Measurements from ENCODE around the gene CABLES2.
"Not testable (repeated sequence)": the region's sequence is repeated elsewhere in the genome, so short reads cannot be mapped to it uniquely, and the experiment has no call there.

CABLES2 gene

DNA sequence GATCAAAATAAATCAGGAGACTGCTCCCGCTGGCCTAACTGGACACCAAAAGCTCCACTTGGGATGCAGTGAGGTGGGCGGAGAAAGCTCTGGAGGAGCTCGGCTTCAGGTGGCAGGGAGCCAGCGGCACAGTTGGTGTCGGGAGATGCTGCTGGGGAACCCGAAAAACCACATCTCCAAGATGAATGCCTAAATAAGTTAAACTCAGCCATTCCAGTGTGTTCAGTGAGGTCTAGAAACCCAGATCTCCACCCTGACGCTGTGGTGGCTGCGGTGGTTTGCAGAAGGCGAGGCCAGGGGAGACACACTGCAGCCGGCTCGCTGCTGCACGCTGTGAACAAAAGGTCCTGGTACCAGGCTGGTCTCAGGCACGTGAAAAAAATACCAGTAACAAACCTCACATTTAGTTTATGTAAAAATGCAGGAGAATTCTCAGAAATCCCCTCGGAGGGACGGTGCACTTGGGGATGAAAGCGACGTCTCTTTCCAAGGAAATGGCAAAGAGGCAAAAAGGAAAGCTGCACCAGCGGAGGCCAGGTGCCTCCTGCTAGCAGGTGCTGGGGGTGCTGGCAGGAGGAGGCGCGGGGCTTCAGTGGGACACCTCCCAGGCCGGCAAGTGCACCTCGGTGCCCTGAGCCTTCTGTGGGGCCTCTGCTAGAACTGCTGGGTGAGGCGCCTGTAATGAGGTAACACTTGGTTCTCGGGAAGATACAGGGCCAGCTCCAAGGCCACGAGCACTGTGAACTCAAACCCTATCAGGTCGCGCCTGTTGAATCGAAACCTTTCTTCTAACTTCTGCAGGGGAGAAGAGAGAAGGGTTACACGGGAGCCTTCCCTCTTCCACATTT is 16.5 kb downstream of the CABLES2 start:
- DNase-seq (ENCODE audit: low read depth in 3 of 3) = no peak

DNA sequence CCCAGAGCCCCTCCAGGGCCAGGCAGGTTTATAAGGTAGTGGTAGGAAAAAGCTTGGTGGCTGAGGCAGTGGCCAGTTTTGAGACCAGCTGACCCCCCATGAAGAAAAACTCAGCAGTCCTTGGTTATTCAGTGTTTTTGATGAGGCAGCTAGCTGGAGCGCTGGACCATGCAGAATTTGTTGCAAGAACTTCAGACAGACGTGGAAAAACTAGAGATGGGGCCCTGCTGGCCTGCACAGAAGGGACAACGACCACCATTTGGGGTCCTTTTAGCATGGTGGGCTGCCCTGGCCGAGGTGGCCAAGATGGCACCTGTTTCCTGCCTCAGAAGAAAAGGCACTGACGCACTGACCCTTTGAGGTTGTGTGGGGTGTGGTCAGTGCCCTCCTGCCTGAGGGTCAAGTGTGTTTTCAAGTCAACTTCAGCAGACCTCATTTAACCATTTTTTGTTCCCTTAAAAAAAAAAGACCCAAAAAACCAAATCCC is 17.4 kb downstream of the CABLES2 start:
- DNase-seq (ENCODE audit: low read depth in 3 of 3) = no peak

DNA sequence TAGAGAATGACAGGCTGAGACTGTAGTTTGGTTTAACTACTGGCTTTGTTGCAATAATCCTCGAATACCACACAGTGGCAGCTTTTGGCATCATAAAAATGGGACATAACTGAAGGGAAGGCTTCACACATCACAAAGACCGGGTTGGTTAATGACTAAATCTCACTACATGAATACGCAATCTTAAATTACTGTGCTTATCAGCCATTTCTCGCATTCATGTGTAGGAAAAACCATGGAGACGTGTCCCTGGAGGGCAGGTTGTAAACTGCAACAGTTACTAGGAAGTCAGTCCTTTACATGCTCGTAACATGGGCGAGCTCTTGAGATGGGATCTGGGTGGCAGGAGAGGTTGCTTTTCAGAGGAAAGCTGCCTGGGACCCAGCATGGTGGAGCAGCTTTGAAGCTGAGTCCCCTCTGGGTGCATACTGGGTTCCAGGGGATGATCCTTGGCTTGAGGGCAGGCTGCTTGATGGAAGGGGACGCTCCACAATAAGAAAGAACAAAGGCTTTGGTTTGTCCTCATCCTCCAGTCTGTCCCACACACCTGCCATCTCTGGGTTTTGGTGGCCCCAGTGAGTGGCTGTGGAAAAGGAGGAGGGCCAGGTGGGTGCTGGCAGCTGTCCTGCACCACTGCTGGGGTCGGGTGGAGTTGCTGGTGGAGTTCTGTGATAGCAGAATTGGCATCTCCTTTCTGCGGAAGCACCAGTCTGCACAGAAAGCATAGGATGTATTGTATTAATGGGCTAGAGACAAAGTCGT is 18.1 kb downstream of the CABLES2 start:
- DNase-seq (ENCODE audit: low read depth in 3 of 3) = no peak

- DNase-seq (ENCODE audit: low read depth in 3 of 3) = no peak
Observed at GRCh38 chr20:62387933-62388635, 19.0 kb downstream of the CABLES2 start.

GRCh38 chr20:62387219-62387913 is 19.7 kb downstream of the CABLES2 start:
- no peak for DNase-seq (ENCODE audit: low read depth in 3 of 3)

DNA sequence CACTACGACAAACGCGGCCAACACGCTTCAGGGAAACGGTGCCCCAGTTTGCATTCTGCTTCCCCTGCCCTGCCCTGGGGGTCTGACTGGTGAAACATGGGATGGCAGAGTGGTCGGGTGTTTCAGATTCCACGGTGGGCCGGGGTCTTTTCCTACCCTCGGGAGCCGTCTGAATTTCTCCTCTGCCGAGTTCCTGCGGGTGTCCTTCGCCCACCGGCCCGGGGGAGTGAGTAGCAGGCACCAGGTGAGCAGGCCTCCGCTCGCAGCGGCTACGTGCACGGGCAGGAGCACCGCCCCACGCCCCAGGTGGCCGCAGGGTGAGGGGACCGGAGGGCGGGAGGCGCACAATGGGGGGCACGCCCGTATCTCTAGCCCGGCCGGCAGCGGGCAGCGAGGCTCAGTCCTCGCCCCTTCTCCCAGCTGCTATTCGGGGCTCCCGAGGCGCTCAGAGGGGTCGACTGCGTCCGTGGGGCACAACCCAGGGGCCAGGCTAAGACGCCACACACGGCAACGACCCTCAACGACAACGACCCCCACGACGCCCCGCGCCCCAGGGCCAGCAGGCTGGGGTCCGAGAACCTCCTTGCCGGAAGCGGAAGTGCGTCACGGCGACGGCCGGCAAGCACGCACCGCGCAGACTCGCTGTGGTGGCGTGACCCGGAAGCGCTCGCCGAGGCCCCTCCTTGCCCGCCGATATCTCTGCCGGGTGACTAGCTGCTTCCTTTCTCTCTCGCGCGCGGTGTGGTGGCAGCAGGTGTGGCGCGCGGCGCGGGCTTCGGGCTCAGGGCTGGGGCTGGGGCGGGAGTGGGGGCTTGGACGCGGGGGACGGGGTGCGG is 20.5 kb downstream of the CABLES2 start, which contains the start of gene RPS21:
TSS of gene RPS21 (plus strand) at position 721 of the 836 bp plus-strand sequence. CDS start 236 bp downstream, outside the sequence.
- peak; percentile 88 to 91 (median 88) for DNase-seq (ENCODE audit: low read depth in 3 of 3)

DNA sequence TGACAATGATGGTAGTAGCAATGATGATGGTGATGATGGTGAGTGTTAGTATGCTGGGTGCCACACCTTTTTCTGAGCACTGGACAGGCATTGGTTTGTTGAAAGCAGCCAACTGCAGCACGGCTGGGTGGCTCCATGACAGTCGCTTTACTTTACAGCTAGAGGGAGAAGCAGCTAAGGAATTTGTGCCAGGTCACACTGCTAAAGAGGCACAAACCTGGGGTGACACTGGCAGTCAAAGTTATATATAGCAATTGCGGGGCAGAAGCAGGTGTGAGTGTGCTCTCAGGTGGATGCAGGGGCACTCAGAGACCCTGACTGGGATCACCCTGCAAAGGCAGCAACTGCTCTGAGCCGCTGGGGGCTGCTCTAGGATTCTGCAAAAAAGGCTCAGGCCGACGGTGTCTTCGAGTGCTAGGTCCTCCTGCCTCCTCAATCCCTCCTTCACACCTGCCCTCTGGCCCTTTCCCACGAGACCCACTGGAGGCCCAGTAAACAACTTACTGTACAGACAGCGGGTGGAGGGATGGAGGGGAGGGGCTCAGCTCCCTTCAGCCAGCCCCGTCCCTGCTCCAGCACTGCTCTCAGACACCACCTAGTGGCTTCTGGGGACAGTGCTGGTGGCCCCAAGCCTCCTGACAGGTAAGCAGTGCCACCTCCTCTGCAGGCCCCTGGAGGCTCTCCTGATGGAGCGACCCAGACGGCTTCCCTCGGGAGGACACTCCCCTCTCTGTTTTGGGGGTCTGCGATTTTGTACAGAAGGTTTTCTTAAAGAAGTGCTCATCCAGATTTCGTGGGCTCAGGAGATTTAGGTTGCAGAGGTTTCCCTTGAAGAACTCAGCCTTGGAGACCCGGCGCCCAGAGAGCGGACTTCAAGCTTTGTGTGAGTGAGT is 24.5 kb downstream of the CABLES2 start:
- DNase-seq (ENCODE audit: low read depth in 3 of 3) = peak; percentile 58 to 80 (median 60)

- no peak for DNase-seq (ENCODE audit: low read depth in 3 of 3)
Observed at GRCh38 chr20:62381842-62382241, 25.2 kb downstream of the CABLES2 start.

DNA sequence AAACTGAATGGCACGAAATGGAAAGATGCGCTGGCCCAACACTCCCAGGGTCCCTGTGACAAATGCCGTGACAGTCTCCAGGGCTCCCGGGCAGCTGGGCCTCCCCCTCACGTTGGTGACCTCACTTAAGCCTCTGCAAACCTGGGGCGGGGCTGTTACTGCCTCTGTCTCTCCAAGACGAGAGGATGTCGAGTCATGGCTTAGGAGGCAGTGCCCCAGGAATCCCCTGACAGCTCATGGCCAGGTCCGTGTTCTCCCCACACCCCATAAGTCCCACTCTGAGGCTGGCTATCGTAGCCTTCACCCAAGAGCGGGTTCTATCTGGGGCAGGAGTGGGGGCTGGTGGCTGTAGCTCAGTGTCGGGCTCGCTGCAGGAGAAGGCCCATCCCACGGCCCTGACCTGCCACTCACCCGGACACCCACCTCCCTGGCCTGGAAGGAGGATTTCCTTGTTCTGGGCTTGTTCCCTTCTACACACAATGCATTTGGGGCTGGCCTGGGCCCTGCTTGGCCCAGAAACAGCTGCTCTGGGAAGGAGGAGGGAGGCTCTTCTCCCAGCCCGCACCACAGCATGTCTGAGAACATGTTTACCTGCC is 25.8 kb downstream of the CABLES2 start:
- no peak for DNase-seq (ENCODE audit: low read depth in 3 of 3)

GRCh38 chr20:62378215-62378614 is 28.9 kb downstream of the CABLES2 start:
- DNase-seq (ENCODE audit: low read depth in 3 of 3) = no peak

- no peak for DNase-seq (ENCODE audit: low read depth in 3 of 3)
Observed at GRCh38 chr20:62377615-62378178, 29.4 kb downstream of the CABLES2 start.

- no peak for DNase-seq (ENCODE audit: low read depth in 3 of 3)
Observed at GRCh38 chr20:62377064-62377461, 30.0 kb downstream of the CABLES2 start.

GRCh38 chr20:62376112-62377063 is 30.7 kb downstream of the CABLES2 start:
- DNase-seq (ENCODE audit: low read depth in 3 of 3) = no peak

- no peak for DNase-seq (ENCODE audit: low read depth in 3 of 3)
Observed at GRCh38 chr20:62374331-62375152, 32.5 kb downstream of the CABLES2 start.

GRCh38 chr20:62373631-62374179 is 33.4 kb downstream of the CABLES2 start:
- not testable (repeated sequence) for DNase-seq (ENCODE audit: low read depth in 3 of 3)

Measured in stimulated activated CD4-positive, alpha-beta T cell treated with anti-CD3 and anti-CD28 coated beads, TNF-alpha, amount 100 ng/mL, for 24 hours (primary cell).